Measurements from ENCODE around the gene KRTAP10-10. TPM values are rescaled to one million over a fixed set of nuclear protein-coding genes. Genes with fewer than 3 reads are reported as not detected.

KRTAP10-10 gene
- total and polyA plus RNA-seq, 2 of the 8 experiments (the other 6 are each of a cell fraction or from before 2014, with no cell fraction given) = not detected

DNA sequence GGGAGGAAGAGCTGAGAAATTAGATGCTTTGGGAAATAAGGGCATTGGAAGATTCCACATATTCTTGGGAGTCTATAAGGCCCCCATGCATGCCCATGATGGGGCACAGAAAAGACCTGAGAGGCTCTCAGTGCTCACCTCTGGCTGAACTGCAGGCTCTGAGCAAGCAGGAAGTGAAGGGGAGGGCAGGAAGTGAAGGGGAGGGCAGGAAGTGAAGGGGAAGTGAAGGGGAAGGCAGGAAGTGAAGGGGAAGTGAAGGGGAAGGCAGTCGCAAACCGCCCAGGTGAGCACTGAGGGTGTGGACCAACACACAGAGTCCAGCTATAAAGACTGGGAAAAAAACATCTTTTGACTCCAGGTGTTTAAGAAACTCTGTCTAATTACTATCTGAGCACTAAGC is 6.7 kb upstream of the KRTAP10-10 start:
- Histone ChIP-seq H3K27ac (ENCODE audit: low read depth, low read length) (no peak overlapping the region), H2BK120ac (replicated peaks; ENCODE audit: low read depth, low read length) (no peak overlapping the region), H4K8ac (ENCODE audit: extremely low read depth, insufficient read depth, low read length) (no peak overlapping the region), H3K4me3 (ENCODE audit: extremely low read depth in 1 of 4, insufficient read depth in 2 of 4, low read depth in 3 of 4, low read length in 4 of 4) (no peak overlapping the region), H3K23ac (ENCODE audit: insufficient read length) (no peak overlapping the region), H2BK15ac (ENCODE audit: low read length) (no peak overlapping the region), H3K4me2 (ENCODE audit: insufficient read depth in 1 of 2, low read depth in 2 of 2, low read length in 2 of 2) (no peak overlapping the region), H3K9ac (replicated peaks in 1 of 4; ENCODE audit: extremely low read depth in 1 of 4, low read depth in 3 of 4, low read length in 3 of 4) (no peak overlapping the region), H4K5ac (ENCODE audit: insufficient read length, low read depth, low read length) (no peak overlapping the region), H3K9me3 (ENCODE audit: insufficient read depth in 2 of 2, low read depth in 1 of 2, low read length in 1 of 2) (peaks cover 0 to 4% of the 10 kb centered on the region in 2 experiments; a peak in 1 of 4 replicates), H3K79me1 (ENCODE audit: low read depth, low read length) (no peaks in the 10 kb centered on the region), H3K18ac (ENCODE audit: extremely low read depth, low read length) (no peak overlapping the region), H4K20me1 (replicated peaks in 1 of 2; ENCODE audit: control insufficient read depth in 1 of 2, insufficient read depth in 2 of 2, low read length in 2 of 2) (no peaks in the 10 kb centered on the region), H2AFZ (ENCODE audit: low read length) (no peak overlapping the region), H3K27me3 (replicated peaks in 1 of 4; ENCODE audit: control insufficient read depth in 3 of 4, extremely low read depth in 1 of 4, insufficient read depth in 3 of 4, low read length in 3 of 4) (no peaks in the 10 kb centered on the region), H3K4ac (replicated peaks; ENCODE audit: insufficient read length, low read depth, low read length) (no peak overlapping the region), H2AK5ac (ENCODE audit: low read depth, low read length) (no peak overlapping the region), H3K79me2 (ENCODE audit: control insufficient read depth in 1 of 2, insufficient read depth in 2 of 2, low read length in 2 of 2) (no peaks in the 10 kb centered on the region), H3K4me1 (replicated peaks in 1 of 4; ENCODE audit: control insufficient read depth in 3 of 4, insufficient read depth in 4 of 4, low read length in 3 of 4) (no peaks in the 10 kb centered on the region; a peak in 1 of 7 replicates), H3K56ac (replicated peaks; ENCODE audit: insufficient read length, low read depth, low read length) (no peak overlapping the region), H3K14ac (ENCODE audit: insufficient read length) (no peak overlapping the region), H2BK5ac (ENCODE audit: low read depth, low read length) (no peak overlapping the region), H3K36me3 (ENCODE audit: control insufficient read depth in 2 of 4, insufficient read depth in 4 of 4, low read length in 3 of 4) (no peaks in the 10 kb centered on the region), H2BK20ac (ENCODE audit: low read length) (no peak overlapping the region), H2BK12ac (ENCODE audit: low read depth, low read length) (no peak overlapping the region), H3K23me2 (ENCODE audit: low read depth, low read length) (no peaks in the 10 kb centered on the region), H4K91ac (replicated peaks; ENCODE audit: insufficient read length, low read length) (no peak overlapping the region)
- CTCF ChIA-PET (ENCODE audit: partially characterized antibody) = interaction anchor here (1.2 to 1.8 kb wide), 3 partner anchors 13 to 172 kb away, joined by 3 to 5 read pairs (median 3); no protein-coding TSS in a partner anchor
- POLR2A ChIA-PET (ENCODE audit: partially characterized antibody) = no interaction called here
- DNase-seq (ENCODE audit: low read depth in 1 of 2, low spot score in 2 of 2) (no peak), FAIRE-seq (no peak)
- 100% methylated on average over 2 of the region's 2 CpGs; no CpG with 5 or more reads in 1 of the 2 experiments for WGBS, 2 experiments (ENCODE audit: extremely low coverage in 1 of 2, insufficient coverage in 1 of 2, insufficient read length in 1 of 2, insufficient replicate concordance in 2 of 2, low coverage in 1 of 2, low lambda C conversion rate in 2 of 2, missing lambda C conversion rate in 1 of 2)
- TF ChIP-seq, protein P1, sequence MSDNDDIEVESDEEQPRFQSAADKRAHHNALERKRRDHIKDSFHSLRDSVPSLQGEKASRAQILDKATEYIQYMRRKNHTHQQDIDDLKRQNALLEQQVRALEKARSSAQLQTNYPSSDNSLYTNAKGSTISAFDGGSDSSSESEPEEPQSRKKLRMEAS (IDR thresholded peaks at IDR 0.05) = no peak
- no peak for TF ChIP-seq CHD2 (IDR thresholded peaks at IDR 0.05; ENCODE audit: low read length)
- TF ChIP-seq NANOG (IDR thresholded peaks at IDR 0.05; ENCODE audit: insufficient read depth, low read depth, low read length, poor library complexity, severe bottlenecking) = no peak
- TF ChIP-seq EP300 (IDR thresholded peaks at IDR 0.05; ENCODE audit: borderline replicate concordance in 1 of 2, low read depth in 2 of 2, low read length in 2 of 2) = no peak
- TF ChIP-seq CEBPB (IDR thresholded peaks at IDR 0.05; ENCODE audit: low read depth, low read length) = no peak
- no peak for TF ChIP-seq KDM4A (IDR thresholded peaks at IDR 0.05; ENCODE audit: low read depth, low read length, severe bottlenecking)
- TF ChIP-seq TEAD4 (IDR thresholded peaks at IDR 0.05; ENCODE audit: low read depth, low read length) = no peak
- TF ChIP-seq EGR1 (IDR thresholded peaks at IDR 0.05; ENCODE audit: borderline replicate concordance, low read depth, low read length) = no peak
- TF ChIP-seq, protein P2, sequence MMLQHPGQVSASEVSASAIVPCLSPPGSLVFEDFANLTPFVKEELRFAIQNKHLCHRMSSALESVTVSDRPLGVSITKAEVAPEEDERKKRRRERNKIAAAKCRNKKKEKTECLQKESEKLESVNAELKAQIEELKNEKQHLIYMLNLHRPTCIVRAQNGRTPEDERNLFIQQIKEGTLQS (IDR thresholded peaks at IDR 0.05; ENCODE audit: insufficient read depth, low read depth, low read length) = no peak
- TF ChIP-seq TBP (IDR thresholded peaks at IDR 0.05; ENCODE audit: low read depth, low read length) = no peak
- no peak for TF ChIP-seq TAF7 (optimal IDR thresholded peaks at IDR 0.05; ENCODE audit: borderline replicate concordance, low read depth, low read length)
- no peak for TF ChIP-seq SAP30 (IDR thresholded peaks at IDR 0.05; ENCODE audit: insufficient read depth, insufficient replicate concordance, low read length)
- TF ChIP-seq JUND (IDR thresholded peaks at IDR 0.05; ENCODE audit: low read length) = no peak
- no peak for TF ChIP-seq BRCA1 (IDR thresholded peaks at IDR 0.05; ENCODE audit: low read depth, low read length)

Measured in H1 (cell line).